ENCODE measurements around the gene NEK9. TPM values are rescaled to one million over a fixed set of nuclear protein-coding genes. Genes with fewer than 3 reads are reported as not detected.

The NEK9 gene
- total RNA-seq, 4 donors from 2014 or later: 28.7 to 73.9 (median 59.4) TPM

GRCh38 chr14:75168586-75169335, 41.9 kb upstream of the NEK9 start:
- WGBS, 2 donors: 83 to 90% methylated on average over 3 of the region's 3 CpGs
- H3K4me3 ChIP-seq (ENCODE audit: low read depth, poor library complexity, severe bottlenecking): no peak overlapping the region
- no peak for DNase-seq (ENCODE audit: low spot score in 2 of 2)
- TF ChIP-seq POLR2A (IDR thresholded peaks at IDR 0.05) (no peak), CTCF (IDR thresholded peaks at IDR 0.05) (no peak)
- intact Hi-C loops (cut with DNase I; ENCODE audit: low total_unique reads): no loop called here

GRCh38 chr14:75167325-75167724, 40.5 kb upstream of the NEK9 start:
- WGBS, 2 donors: 95 to 96% methylated on average over 2 of the region's 2 CpGs
- TF ChIP-seq CTCF (IDR thresholded peaks at IDR 0.05) (no peak), POLR2A (IDR thresholded peaks at IDR 0.05) (no peak)
- no peak overlapping the region for H3K4me3 ChIP-seq (ENCODE audit: low read depth, poor library complexity, severe bottlenecking)
- DNase-seq (ENCODE audit: low spot score in 2 of 2): no peak
- intact Hi-C loops (cut with DNase I; ENCODE audit: low total_unique reads): no loop called here

- TF ChIP-seq POLR2A (IDR thresholded peaks at IDR 0.05) (no peak), CTCF (IDR thresholded peaks at IDR 0.05) (no peak)
- 57 to 62% methylated on average over 8 of the region's 8 CpGs for WGBS, 2 donors
- no peak overlapping the region for H3K4me3 ChIP-seq (ENCODE audit: low read depth, poor library complexity, severe bottlenecking)
- DNase-seq (ENCODE audit: low spot score in 2 of 2): no peak
- intact Hi-C loops (cut with DNase I; ENCODE audit: low total_unique reads): no loop called here
These were observed 38.9 kb upstream of the NEK9 start for GRCh38 chr14:75165586-75166391.

GRCh38 chr14:75164809-75165208, 38.0 kb upstream of the NEK9 start:
- intact Hi-C loops (cut with DNase I; ENCODE audit: low total_unique reads): no loop called here
- DNase-seq (ENCODE audit: low spot score in 2 of 2): no peak
- no peak overlapping the region for H3K4me3 ChIP-seq (ENCODE audit: low read depth, poor library complexity, severe bottlenecking)
- WGBS, 2 donors: 92 to 94% methylated on average over 1 of the region's 1 CpG
- TF ChIP-seq CTCF (IDR thresholded peaks at IDR 0.05) (no peak), POLR2A (IDR thresholded peaks at IDR 0.05) (no peak)

- intact Hi-C loops (cut with DNase I; ENCODE audit: low total_unique reads): no loop called here
- no peak for DNase-seq (ENCODE audit: low spot score in 2 of 2)
- 88 to 94% methylated on average over 2 of the region's 2 CpGs for WGBS, 2 donors
- no peak overlapping the region for H3K4me3 ChIP-seq (ENCODE audit: low read depth, poor library complexity, severe bottlenecking)
- TF ChIP-seq POLR2A (IDR thresholded peaks at IDR 0.05) (no peak), CTCF (IDR thresholded peaks at IDR 0.05) (no peak)
These were observed 36.8 kb upstream of the NEK9 start for GRCh38 chr14:75163677-75164076.
